K562 (cell line): ENCODE measurements around the gene SLC29A3. TPM values are rescaled to one million over a fixed set of nuclear protein-coding genes. Genes with fewer than 3 reads are reported as not detected.

ENCODE experiments used
- ARID1B ChIP-seq: fragments of 450-650 bp; IDR thresholded peaks from 2 replicates; pipeline ENCODE4 v1.6.1; 2016; ENCODE audit warnings: antibody characterized with exemption, mild to moderate bottlenecking, inconsistent platforms
- ARNT ChIP-seq, 2 experiments: fragments of 450-650 bp; IDR thresholded peaks; 2 replicates each; pipeline ENCODE4 v1.6.1; 2016; ENCODE audit warnings: mild to moderate bottlenecking in 1 of 2
- CTBP1 ChIP-seq: fragments of 450-650 bp; IDR thresholded peaks from 2 replicates; pipeline ENCODE4 v1.6.1; 2016; ENCODE audit warnings: borderline replicate concordance
- ELF4 ChIP-seq: fragments of 450-650 bp; formaldehyde crosslinking; IDR thresholded peaks from 2 replicates; pipeline ENCODE4 v1.4.0; 2022; ENCODE audit warnings: missing genetic modification characterization
- IFI16 ChIP-seq: fragments of 250-450 bp; sonication (Bioruptor Pico); IDR thresholded peaks from 2 replicates; pipeline ENCODE4 v2.1.2; 2022; ENCODE audit warnings: mild to moderate bottlenecking, inconsistent platforms
- LCOR ChIP-seq: sonication (generic); formaldehyde crosslinking; IDR thresholded peaks from 2 replicates; pipeline ENCODE4 v1.8.0; 2022; ENCODE audit warnings: mild to moderate bottlenecking, missing genetic modification reagents
- MBD2 ChIP-seq: sonication (generic); IDR thresholded peaks from 2 replicates; pipeline ENCODE4 v1.6.1; 2016; ENCODE audit warnings: low read depth, borderline replicate concordance
- MIER1 ChIP-seq: fragments of 450-650 bp; IDR thresholded peaks from 2 replicates; pipeline ENCODE4 v1.6.1; 2016; ENCODE audit warnings: antibody characterized with exemption, mild to moderate bottlenecking, low read depth
- NFXL1 ChIP-seq: fragments of 450-650 bp; formaldehyde crosslinking; IDR thresholded peaks from 2 replicates; pipeline ENCODE4 v1.4.0; 2021; ENCODE audit warnings: mild to moderate bottlenecking
- NR3C1 ChIP-seq: sonication (generic); formaldehyde crosslinking; IDR thresholded peaks from 2 replicates; pipeline ENCODE4 v1.8.1; 2022; ENCODE audit warnings: missing genetic modification reagents
- POLR2H ChIP-seq: IDR thresholded peaks from 2 replicates; pipeline ENCODE4 v1.6.1; 2016; ENCODE audit warnings: missing genetic modification characterization, low read depth, mild to moderate bottlenecking, control low read depth, missing compliant biosample characterization, moderate library complexity
- PPARD ChIP-seq: fragments of 250-450 bp; sonication (Bioruptor Pico); IDR thresholded peaks from 2 replicates; pipeline ENCODE4 v1.8.0; 2022; ENCODE audit warnings: inconsistent platforms, mild to moderate bottlenecking, moderate library complexity
- RCOR1 ChIP-seq, 2 experiments: IDR thresholded peaks; 2 replicates each; pipeline ENCODE4 v1.6.1; 2012; ENCODE audit warnings: low read depth in 2 of 2, low read length in 2 of 2, borderline replicate concordance in 1 of 2, improper control_type of control experiment in 1 of 2
- SMARCB1 ChIP-seq: IDR thresholded peaks from 2 replicates; pipeline ENCODE4 v1.6.1; 2011; ENCODE audit warnings: improper control_type of control experiment, low read depth; ENCODE audit not compliant: insufficient read length
- TRIM28 ChIP-seq: fragments of 450-650 bp; IDR thresholded peaks from 2 replicates; pipeline ENCODE4 v1.6.1; 2017
- ZFPM2 ChIP-seq: fragments of 250-450 bp; sonication (Bioruptor Pico); IDR thresholded peaks from 2 replicates; pipeline ENCODE4 v1.5.1; 2022; ENCODE audit warnings: mild to moderate bottlenecking
- ZNF263 ChIP-seq: sonication (generic); formaldehyde crosslinking; IDR thresholded peaks from 2 replicates; pipeline ENCODE4 v1.8.0; 2022; ENCODE audit warnings: mild to moderate bottlenecking, missing genetic modification reagents, borderline replicate concordance
- ZNF583 ChIP-seq: fragments of 250-450 bp; sonication (Bioruptor Pico); IDR thresholded peaks from 2 replicates; pipeline ENCODE4 v1.4.0; 2020
- polyA plus RNA-seq, 8 experiments: library from polyadenylated mRNA; depleted of rRNA in 4 of 8; stranded (reverse) in 5 of 8; unstranded in 3 of 8; fragments of >200 nt; fragmentation: Nextera tagmentation in 2 of 8; fragmentation: Illumina TruSeq in 1 of 8; extraction: Ambion mirVana in 2 of 8; extraction: Trizol in 1 of 8; gene quantifications; 2 replicates each; pipeline versions ENCODE4 v1.2.1 to v1.2.3, GENCODE V29; 2011 to 2014; ENCODE audit warnings: inconsistent platforms in 1 of 8, missing spikeins in 1 of 8
- total RNA-seq, 7 experiments: library from RNA; depleted of rRNA in 6 of 7; stranded (reverse); fragments of >200 nt in 6 of 7; fragmentation: Illumina TruSeq in 2 of 7; extraction: Trizol in 2 of 7; gene quantifications; 2 replicates each; pipeline versions ENCODE4 v1.2.1 to v1.2.3, GENCODE V29; 2011 to 2021; ENCODE audit warnings: low replicate concordance in 1 of 7
- TF ChIP-seq, protein P1 (sequence below): sonication (generic); formaldehyde crosslinking; IDR thresholded peaks from 2 replicates; pipeline ENCODE4 v1.8.0; 2022; ENCODE audit warnings: mild to moderate bottlenecking, missing genetic modification reagents
- TF ChIP-seq, protein P2 (sequence below): fragments of 250-450 bp; sonication (Bioruptor Pico); IDR thresholded peaks from 2 replicates; pipeline ENCODE4 v1.5.0; 2020; ENCODE audit warnings: mild to moderate bottlenecking

SLC29A3 gene
- total and polyA plus RNA-seq, 9 of the 15 experiments (the other 6 are each of a cell fraction or from before 2014, with no cell fraction given) = 2.1 to 10.7 (median 4.6) TPM

DNA sequence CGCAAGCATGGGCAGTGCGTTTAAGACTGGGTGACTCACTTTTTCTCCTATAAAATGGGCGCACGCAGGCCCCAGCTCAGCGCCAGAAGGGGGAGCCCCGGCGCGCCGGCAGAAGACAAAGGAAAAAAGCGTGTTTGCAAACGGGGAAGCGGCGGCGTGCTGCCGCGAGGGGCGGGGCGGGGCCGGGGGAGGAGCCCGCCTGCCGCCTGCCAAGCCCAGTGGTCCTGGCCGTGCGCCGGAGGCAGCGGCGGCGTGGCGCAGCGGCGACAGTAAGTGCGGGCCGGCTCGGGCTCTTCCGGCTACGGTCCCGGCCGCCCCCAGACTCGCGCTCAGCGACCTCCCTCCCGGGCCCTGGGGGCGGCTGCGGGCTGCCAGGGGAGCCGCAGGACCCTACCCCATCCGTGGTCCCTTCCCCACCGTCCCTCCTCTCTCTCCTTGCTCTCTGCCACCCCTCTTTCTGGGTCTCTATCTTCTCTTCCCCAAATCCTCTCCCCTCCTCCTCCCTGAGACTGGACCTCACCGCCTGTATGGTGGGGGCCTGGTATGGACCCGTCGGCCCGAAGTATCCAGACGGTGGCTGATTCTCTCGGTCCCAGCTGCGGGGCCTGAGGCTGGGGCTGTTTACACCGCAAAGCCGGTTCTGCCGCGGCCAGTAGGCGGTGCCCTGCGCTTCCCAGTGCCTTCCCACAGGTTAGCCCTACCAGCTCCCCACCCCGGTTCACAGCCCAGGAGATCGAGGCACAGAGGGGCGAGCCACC is at the start of gene SLC29A3 (continued):
- TF ChIP-seq, protein P1, sequence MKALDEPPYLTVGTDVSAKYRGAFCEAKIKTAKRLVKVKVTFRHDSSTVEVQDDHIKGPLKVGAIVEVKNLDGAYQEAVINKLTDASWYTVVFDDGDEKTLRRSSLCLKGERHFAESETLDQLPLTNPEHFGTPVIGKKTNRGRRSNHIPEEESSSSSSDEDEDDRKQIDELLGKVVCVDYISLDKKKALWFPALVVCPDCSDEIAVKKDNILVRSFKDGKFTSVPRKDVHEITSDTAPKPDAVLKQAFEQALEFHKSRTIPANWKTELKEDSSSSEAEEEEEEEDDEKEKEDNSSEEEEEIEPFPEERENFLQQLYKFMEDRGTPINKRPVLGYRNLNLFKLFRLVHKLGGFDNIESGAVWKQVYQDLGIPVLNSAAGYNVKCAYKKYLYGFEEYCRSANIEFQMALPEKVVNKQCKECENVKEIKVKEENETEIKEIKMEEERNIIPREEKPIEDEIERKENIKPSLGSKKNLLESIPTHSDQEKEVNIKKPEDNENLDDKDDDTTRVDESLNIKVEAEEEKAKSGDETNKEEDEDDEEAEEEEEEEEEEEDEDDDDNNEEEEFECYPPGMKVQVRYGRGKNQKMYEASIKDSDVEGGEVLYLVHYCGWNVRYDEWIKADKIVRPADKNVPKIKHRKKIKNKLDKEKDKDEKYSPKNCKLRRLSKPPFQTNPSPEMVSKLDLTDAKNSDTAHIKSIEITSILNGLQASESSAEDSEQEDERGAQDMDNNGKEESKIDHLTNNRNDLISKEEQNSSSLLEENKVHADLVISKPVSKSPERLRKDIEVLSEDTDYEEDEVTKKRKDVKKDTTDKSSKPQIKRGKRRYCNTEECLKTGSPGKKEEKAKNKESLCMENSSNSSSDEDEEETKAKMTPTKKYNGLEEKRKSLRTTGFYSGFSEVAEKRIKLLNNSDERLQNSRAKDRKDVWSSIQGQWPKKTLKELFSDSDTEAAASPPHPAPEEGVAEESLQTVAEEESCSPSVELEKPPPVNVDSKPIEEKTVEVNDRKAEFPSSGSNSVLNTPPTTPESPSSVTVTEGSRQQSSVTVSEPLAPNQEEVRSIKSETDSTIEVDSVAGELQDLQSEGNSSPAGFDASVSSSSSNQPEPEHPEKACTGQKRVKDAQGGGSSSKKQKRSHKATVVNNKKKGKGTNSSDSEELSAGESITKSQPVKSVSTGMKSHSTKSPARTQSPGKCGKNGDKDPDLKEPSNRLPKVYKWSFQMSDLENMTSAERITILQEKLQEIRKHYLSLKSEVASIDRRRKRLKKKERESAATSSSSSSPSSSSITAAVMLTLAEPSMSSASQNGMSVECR = 0 out of 2 replicates have a peak, but pooled peaks have one; percentile 70
- TF ChIP-seq TRIM28 = no peak
- TF ChIP-seq ARNT (IDR thresholded peaks at IDR 0.05) = no peak
- 0 out of 2 replicates have a peak, but pooled peaks have one; percentile 30 for TF ChIP-seq ZNF263 (CRISPR knock-in tag)
- TF ChIP-seq ZNF583 (CRISPR knock-in tag) = no peak
- TF ChIP-seq RCOR1 (IDR thresholded peaks at IDR 0.05; ENCODE audit: borderline replicate concordance in 1 of 2, low read depth in 2 of 2, low read length in 2 of 2) = peak; percentile 96 to 99
- TF ChIP-seq LCOR (CRISPR knock-in tag) = no peak
- TF ChIP-seq MIER1 = no peak; the same call in 1 of the 2 replicates
- TF ChIP-seq PPARD (CRISPR knock-in tag) = no peak
- TF ChIP-seq ZFPM2 (CRISPR knock-in tag) = 0 out of 2 replicates have a peak, but pooled peaks have one; percentile 16
- TF ChIP-seq POLR2H (tag) = no peak
- TF ChIP-seq MBD2 = peak; percentile 32; the same call in 1 of the 2 replicates
- TF ChIP-seq ELF4 (CRISPR knock-in tag) = 0 out of 2 replicates have a peak, but pooled peaks have one; percentile 80
- peak; percentile 74 for TF ChIP-seq CTBP1
- peak; percentile 29 for TF ChIP-seq ARID1B
- TF ChIP-seq SMARCB1 = no peak
- TF ChIP-seq, protein P2, sequence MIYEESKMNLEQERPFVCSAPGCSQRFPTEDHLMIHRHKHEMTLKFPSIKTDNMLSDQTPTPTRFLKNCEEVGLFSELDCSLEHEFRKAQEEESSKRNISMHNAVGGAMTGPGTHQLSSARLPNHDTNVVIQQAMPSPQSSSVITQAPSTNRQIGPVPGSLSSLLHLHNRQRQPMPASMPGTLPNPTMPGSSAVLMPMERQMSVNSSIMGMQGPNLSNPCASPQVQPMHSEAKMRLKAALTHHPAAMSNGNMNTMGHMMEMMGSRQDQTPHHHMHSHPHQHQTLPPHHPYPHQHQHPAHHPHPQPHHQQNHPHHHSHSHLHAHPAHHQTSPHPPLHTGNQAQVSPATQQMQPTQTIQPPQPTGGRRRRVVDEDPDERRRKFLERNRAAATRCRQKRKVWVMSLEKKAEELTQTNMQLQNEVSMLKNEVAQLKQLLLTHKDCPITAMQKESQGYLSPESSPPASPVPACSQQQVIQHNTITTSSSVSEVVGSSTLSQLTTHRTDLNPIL (CRISPR knock-in tag) = no peak
- TF ChIP-seq NR3C1 = no peak
- no peak for TF ChIP-seq IFI16 (CRISPR knock-in tag)
- no peak for TF ChIP-seq NFXL1 (CRISPR knock-in tag)
